Astrocyte (in vitro differentiated cells and primary cell): ENCODE data around the gene AP3S2. TPM values are rescaled to one million over a fixed set of nuclear protein-coding genes. Genes with fewer than 3 reads are reported as not detected.

Experiments
- DNase-seq: peaks from one replicate; pipeline ENCODE4 v3.0.0-alpha.2; 2010; ENCODE audit warnings: low read depth
- FAIRE-seq: peaks from 2 replicates; lab custom pipeline; 2011; peaks lifted over from hg19 to GRCh38; lab: Jason Lieb, UNC
- H2AFZ ChIP-seq: 2 replicates; pipeline ENCODE4 v1.6.0; 2012; ENCODE audit warnings: low read depth, low read length, inconsistent platforms
- H3K27ac ChIP-seq: 2 replicates; pipeline ENCODE4 v1.5.1; 2011; ENCODE audit warnings: low read depth, low read length, inconsistent platforms
- H3K27me3 ChIP-seq: 2 replicates; pipeline ENCODE4 v1.6.0; 2011; ENCODE audit warnings: low read length, inconsistent platforms; ENCODE audit not compliant: insufficient read depth
- H3K36me3 ChIP-seq: 2 replicates; pipeline ENCODE4 v1.5.1; 2011; ENCODE audit warnings: low read length, inconsistent platforms; ENCODE audit not compliant: insufficient read depth
- H3K4me1 ChIP-seq: 2 replicates; pipeline ENCODE4 v1.5.1; 2011; ENCODE audit warnings: low read length, inconsistent platforms; ENCODE audit not compliant: insufficient read depth
- H3K4me2 ChIP-seq: 2 replicates; pipeline ENCODE4 v1.6.0; 2012; ENCODE audit warnings: low read length, inconsistent platforms
- H3K4me3 ChIP-seq: 2 replicates; pipeline ENCODE4 v1.5.1; 2011; ENCODE audit warnings: low read depth, mild to moderate bottlenecking, low read length, inconsistent platforms; ENCODE audit not compliant: insufficient read depth
- H3K79me2 ChIP-seq: 2 replicates; pipeline ENCODE4 v1.6.0; 2012; ENCODE audit warnings: mild to moderate bottlenecking, low read length, inconsistent platforms; ENCODE audit not compliant: insufficient read depth
- H3K9ac ChIP-seq: 2 replicates; pipeline ENCODE4 v1.6.0; 2012; ENCODE audit warnings: mild to moderate bottlenecking, low read length, inconsistent platforms
- H3K9me3 ChIP-seq: 2 replicates; pipeline ENCODE4 v1.5.1; 2012; ENCODE audit warnings: low read depth, mild to moderate bottlenecking, low read length, inconsistent platforms; ENCODE audit not compliant: insufficient read depth
- H4K20me1 ChIP-seq: 2 replicates; pipeline ENCODE4 v1.6.0; 2012; ENCODE audit warnings: low read length, inconsistent platforms; ENCODE audit not compliant: insufficient read depth
- H3K27ac Mint-ChIP-seq: one replicate; pipeline ENCODE4 v1.8.0; 2021; ENCODE audit warnings: mild to moderate bottlenecking, mixed read lengths; ENCODE audit not compliant: unreplicated experiment
- H3K27me3 Mint-ChIP-seq: one replicate; pipeline ENCODE4 v1.8.0; 2021; ENCODE audit warnings: low read depth, mixed read lengths; ENCODE audit not compliant: unreplicated experiment
- H3K36me3 Mint-ChIP-seq: one replicate; pipeline ENCODE4 v1.8.0; 2021; ENCODE audit warnings: low read depth, mixed read lengths; ENCODE audit not compliant: unreplicated experiment
- H3K4me1 Mint-ChIP-seq: one replicate; pipeline ENCODE4 v1.8.0; 2021; ENCODE audit warnings: low read depth, mixed read lengths; ENCODE audit not compliant: unreplicated experiment
- H3K4me3 Mint-ChIP-seq: one replicate; pipeline ENCODE4 v1.8.0; 2021; ENCODE audit warnings: mild to moderate bottlenecking, moderate library complexity, mixed read lengths; ENCODE audit not compliant: unreplicated experiment
- H3K9me3 Mint-ChIP-seq: one replicate; pipeline ENCODE4 v1.8.0; 2021; ENCODE audit warnings: mild to moderate bottlenecking, mixed read lengths; ENCODE audit not compliant: unreplicated experiment
- CTCF ChIP-seq: IDR thresholded peaks from 2 replicates; pipeline ENCODE4 v1.5.1; 2011; ENCODE audit warnings: low read depth, mild to moderate bottlenecking, inconsistent platforms, low read length, moderate library complexity; ENCODE audit not compliant: insufficient read depth
- EZH2 ChIP-seq: IDR thresholded peaks from 2 replicates; pipeline ENCODE4 v1.6.1; 2012; ENCODE audit warnings: mild to moderate bottlenecking, low read length, inconsistent platforms; ENCODE audit not compliant: insufficient read depth
- total RNA-seq: library from RNA; stranded (reverse); gene quantifications from 2 replicates; pipeline ENCODE4 v1.2.1, GENCODE V29; 2021

AP3S2 gene
- total RNA-seq, 1 donor from 2014 or later: 41.2 TPM

DNA sequence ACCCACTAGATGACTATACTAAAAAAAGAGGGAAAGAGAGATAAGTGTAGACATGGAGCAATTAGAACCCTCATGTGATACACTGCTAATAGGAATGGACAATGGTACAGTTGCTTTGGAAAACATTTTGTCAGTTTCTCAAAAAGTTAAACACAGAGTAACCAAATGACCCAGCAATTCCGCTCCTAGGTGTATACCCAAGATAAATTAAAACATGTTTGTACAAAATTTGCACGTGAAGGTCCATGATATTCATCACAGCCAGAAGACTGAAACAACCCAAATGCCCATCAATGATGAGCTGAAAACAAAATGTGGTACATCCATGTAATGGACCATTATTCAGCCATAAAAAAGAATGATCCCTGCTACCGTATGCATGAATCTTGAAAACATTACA, 105.8 kb downstream of the AP3S2 start:
- H3K9ac ChIP-seq: no peak overlapping the region
- H3K4me1 Mint-ChIP-seq: peaks cover 2% of the 10 kb centered on the region
- H3K27me3 ChIP-seq: no peaks in the 10 kb centered on the region
- H3K4me3 ChIP-seq: no peak overlapping the region
- no peak overlapping the region for H2AFZ ChIP-seq
- DNase-seq: no peak
- no peak for FAIRE-seq
- H3K9me3 Mint-ChIP-seq: peaks cover 12% of the 10 kb centered on the region
- no peak overlapping the region for H3K4me2 ChIP-seq
- TF ChIP-seq CTCF (no peak), EZH2 (no peak)
- peaks cover 5% of the 10 kb centered on the region for H3K4me1 ChIP-seq
- no peaks in the 10 kb centered on the region for H4K20me1 ChIP-seq
- no peaks in the 10 kb centered on the region for H3K9me3 ChIP-seq
- H3K27ac ChIP-seq: no peak overlapping the region
- H3K27me3 Mint-ChIP-seq: peaks cover 13% of the 10 kb centered on the region
- H3K27ac Mint-ChIP-seq: no peak overlapping the region
- H3K4me3 Mint-ChIP-seq: no peak overlapping the region
- peaks cover 26% of the 10 kb centered on the region for H3K36me3 ChIP-seq
- no peaks in the 10 kb centered on the region for H3K36me3 Mint-ChIP-seq
- H3K79me2 ChIP-seq: no peaks in the 10 kb centered on the region

DNA sequence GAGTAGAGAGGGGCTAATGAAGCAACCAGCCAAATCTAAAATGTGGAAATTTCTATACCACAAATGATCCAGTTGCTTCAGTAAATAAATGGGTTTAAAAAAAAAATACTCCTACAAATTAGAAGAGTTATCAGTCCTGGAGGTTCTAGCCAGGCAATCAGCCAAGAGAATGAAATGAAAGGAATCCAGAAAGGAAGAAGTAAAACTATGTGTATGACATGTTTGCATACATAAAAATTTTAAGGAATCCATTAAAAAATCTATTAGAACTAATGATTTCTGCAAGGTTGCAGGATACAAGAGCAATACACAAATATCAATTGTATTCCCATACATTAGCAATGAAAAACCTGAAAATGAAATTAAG, 108.0 kb downstream of the AP3S2 start:
- Histone ChIP-seq H3K4me1 (peaks cover 18% of the 10 kb centered on the region), H3K27ac (no peak overlapping the region), H3K79me2 (no peaks in the 10 kb centered on the region), H4K20me1 (no peaks in the 10 kb centered on the region), H3K9ac (no peak overlapping the region), H3K9me3 (no peaks in the 10 kb centered on the region), H3K36me3 (peaks cover 17% of the 10 kb centered on the region), H2AFZ (no peak overlapping the region), H3K4me2 (no peak overlapping the region), H3K4me3 (no peak overlapping the region), H3K27me3 (no peaks in the 10 kb centered on the region)
- DNase-seq (peak; percentile 39), FAIRE-seq (no peak)
- H3K27me3 Mint-ChIP-seq: peaks cover 7% of the 10 kb centered on the region
- peaks cover 12% of the 10 kb centered on the region for H3K9me3 Mint-ChIP-seq
- H3K36me3 Mint-ChIP-seq: no peaks in the 10 kb centered on the region
- TF ChIP-seq EZH2 (no peak), CTCF (no peak)
- no peak overlapping the region for H3K27ac Mint-ChIP-seq
- H3K4me1 Mint-ChIP-seq: peaks cover 9% of the 10 kb centered on the region
- no peak overlapping the region for H3K4me3 Mint-ChIP-seq

DNA sequence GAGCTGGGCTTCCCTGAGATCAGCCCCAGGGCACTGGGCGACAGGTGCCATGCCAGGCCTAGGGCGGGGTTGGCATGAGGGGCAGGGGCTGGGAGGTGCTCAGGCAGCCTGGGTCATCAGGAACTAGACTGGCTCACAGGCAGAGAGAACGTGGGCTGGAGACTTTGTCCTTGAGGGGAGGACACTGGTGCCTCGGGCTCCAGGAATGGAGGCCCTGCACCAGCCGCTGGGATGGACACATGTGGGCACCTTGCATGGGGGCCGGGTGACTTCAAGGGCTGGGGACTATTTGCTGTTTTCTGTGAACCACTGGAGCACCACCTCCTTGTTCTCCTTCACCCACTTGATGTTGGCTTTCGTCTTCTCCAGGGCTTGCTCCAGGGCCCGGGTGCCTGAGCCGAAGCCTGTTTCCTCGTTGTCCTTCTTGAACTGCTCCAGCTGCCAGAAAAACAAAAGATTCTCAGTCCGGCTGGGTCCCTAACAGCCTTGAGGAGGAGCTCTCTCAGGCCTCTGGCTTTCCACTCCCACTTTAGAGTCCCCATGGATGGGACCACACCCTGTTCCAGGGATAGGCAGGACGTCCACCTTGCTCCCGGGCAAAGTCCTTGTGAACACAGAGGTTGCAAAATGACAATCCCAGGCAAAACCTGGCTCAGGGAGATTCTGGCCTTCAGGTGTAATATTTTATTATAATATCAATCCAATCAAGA, 108.6 kb downstream of the AP3S2 start:
- peaks cover 18% of the 10 kb centered on the region for H3K4me1 ChIP-seq
- FAIRE-seq: no peak
- H3K9me3 ChIP-seq: no peaks in the 10 kb centered on the region
- TF ChIP-seq EZH2 (no peak), CTCF (no peak)
- H3K36me3 ChIP-seq: peaks cover 12% of the 10 kb centered on the region
- peaks cover 12% of the 10 kb centered on the region for H3K9me3 Mint-ChIP-seq
- H3K4me1 Mint-ChIP-seq: peaks cover 10% of the 10 kb centered on the region
- no peaks in the 10 kb centered on the region for H4K20me1 ChIP-seq
- no peak overlapping the region for H2AFZ ChIP-seq
- H3K36me3 Mint-ChIP-seq: no peaks in the 10 kb centered on the region
- no peak overlapping the region for H3K27ac Mint-ChIP-seq
- no peaks in the 10 kb centered on the region for H3K79me2 ChIP-seq
- no peak overlapping the region for H3K4me3 Mint-ChIP-seq
- no peak overlapping the region for H3K27ac ChIP-seq
- H3K4me3 ChIP-seq: no peak overlapping the region
- peaks cover 4% of the 10 kb centered on the region for H3K27me3 Mint-ChIP-seq
- DNase-seq: no peak
- H3K4me2 ChIP-seq: no peak overlapping the region
- no peak overlapping the region for H3K9ac ChIP-seq
- no peaks in the 10 kb centered on the region for H3K27me3 ChIP-seq
